T-cell (primary cell): Measurements from ENCODE around the gene NIPAL3. TPM values are rescaled to one million over a fixed set of nuclear protein-coding genes. Genes with fewer than 3 reads are reported as not detected.
"Not testable (repeated sequence)": the region's sequence is repeated elsewhere in the genome, so short reads cannot be mapped to it uniquely, and the experiment has no call there.

ENCODE experiments used
- ATAC-seq, 4 experiments: fragments of 200-7000 bp in 3 of 4; fragments of 150-1000 bp in 1 of 4; cut with Tn5 transposase; replicated peaks in 1 of 4; 1 replicate in 3 of 4; 2 replicates in 1 of 4; pipeline ENCODE4 v1.10.0; 2021; ENCODE audit warnings: moderate library complexity in 3 of 4, mild to moderate bottlenecking in 2 of 4, moderate number of reproducible peaks in 1 of 4
- CTCF ChIA-PET, 2 donors: fragments of 300-600 bp; sonication (Branson Sonifier 250); formaldehyde crosslinking; loops; one replicate each; lab custom pipeline; 2022; ENCODE audit warnings: antibody characterized with exemption in 2 of 2; lab: Charles Lee
- POLR2A ChIA-PET, 2 donors: fragments of 300-600 bp; sonication (Branson Sonifier 250); formaldehyde crosslinking; loops; one replicate each; lab custom pipeline; 2022; ENCODE audit warnings: antibody characterized with exemption in 2 of 2; lab: Charles Lee
- DNase-seq, 35 experiments: peaks; one replicate each; pipeline versions ENCODE4 v3.0.0 to v3.0.0-alpha.2; 2013 to 2023
- H3K27ac ChIP-seq: one replicate; pipeline ENCODE4 v1.5.1; 2013; ENCODE audit warnings: low read length
- H3K27me3 ChIP-seq, 2 experiments: replicated peaks in 1 of 2; 1 replicate in 1 of 2; 2 replicates in 1 of 2; pipeline versions ENCODE4 v1.6.1 to v1.7.0; 2013; ENCODE audit warnings: low read length in 1 of 2, mixed read lengths in 1 of 2; ENCODE audit not compliant: control insufficient read depth in 2 of 2, insufficient read depth in 2 of 2; ENCODE audit errors: extremely low read depth in 1 of 2
- H3K36me3 ChIP-seq, 2 donors: 1 replicate in 1 of 2; 2 replicates in 1 of 2; pipeline versions ENCODE4 v1.6.1 to v1.7.0; 2013; ENCODE audit warnings: low read length in 1 of 2; ENCODE audit not compliant: control insufficient read depth in 2 of 2, insufficient read depth in 1 of 2; ENCODE audit errors: extremely low read depth in 1 of 2
- H3K4me1 ChIP-seq, 2 experiments: 1 replicate in 1 of 2; 2 replicates in 1 of 2; pipeline versions ENCODE4 v1.6.1 to v1.7.0; 2013; ENCODE audit warnings: low read length in 2 of 2, mixed read lengths in 1 of 2; ENCODE audit not compliant: insufficient read depth in 2 of 2, control insufficient read depth in 1 of 2; ENCODE audit errors: extremely low read depth in 1 of 2
- H3K4me3 ChIP-seq, 2 donors: 1 replicate in 1 of 2; 2 replicates in 1 of 2; pipeline versions ENCODE4 v1.5.1 to v1.7.0; 2013; ENCODE audit warnings: mild to moderate bottlenecking in 2 of 2, low read length in 1 of 2, moderate library complexity in 1 of 2; ENCODE audit not compliant: control insufficient read depth in 1 of 2; ENCODE audit errors: extremely low read depth in 1 of 2
- H3K9me3 ChIP-seq: 2 replicates; pipeline ENCODE4 v1.7.0; 2013
- H3K27ac Mint-ChIP-seq, 2 donors: one replicate each; pipeline ENCODE4 v1.8.0; 2020 to 2021; ENCODE audit warnings: mild to moderate bottlenecking in 2 of 2, mixed read lengths in 2 of 2
- H3K27me3 Mint-ChIP-seq, 2 donors: one replicate each; pipeline ENCODE4 v1.8.0; 2021 to 2022; ENCODE audit warnings: mixed read lengths in 2 of 2
- H3K36me3 Mint-ChIP-seq: one replicate; pipeline ENCODE4 v1.8.0; 2021; ENCODE audit warnings: mixed read lengths
- H3K4me1 Mint-ChIP-seq, 3 donors: one replicate each; pipeline ENCODE4 v1.8.0; 2020 to 2022; ENCODE audit warnings: mixed read lengths in 3 of 3, mild to moderate bottlenecking in 1 of 3
- H3K4me3 Mint-ChIP-seq, 3 donors: one replicate each; pipeline ENCODE4 v1.8.0; 2020 to 2022; ENCODE audit warnings: mild to moderate bottlenecking in 3 of 3, mixed read lengths in 3 of 3, moderate library complexity in 3 of 3
- H3K9me3 Mint-ChIP-seq, 3 donors: one replicate each; pipeline ENCODE4 v1.8.0; 2020 to 2022; ENCODE audit warnings: mixed read lengths in 3 of 3
- WGBS: methylation state at CpG from one replicate; pipeline ENCODE4 v1.1.5; 2013; ENCODE audit warnings: missing lambda C conversion rate; ENCODE audit not compliant: insufficient coverage; 5-methylcytosine and 5-hydroxymethylcytosine counted together
- total RNA-seq, 35 experiments: library from RNA in 6 of 35; stranded (reverse) in 6 of 35; fragments of 120-200 nt in 1 of 35; gene quantifications; one replicate each; pipeline versions ENCODE4 v1.2.1 to v1.2.4 and lab custom pipeline; 2013 to 2026

NIPAL3 gene
- total RNA-seq, 5 donors from 2014 or later (not counting 1 experiment from before 2014, with no cell fraction given), result 49.0 to 71.4 (median 59.7) TPM

DNA sequence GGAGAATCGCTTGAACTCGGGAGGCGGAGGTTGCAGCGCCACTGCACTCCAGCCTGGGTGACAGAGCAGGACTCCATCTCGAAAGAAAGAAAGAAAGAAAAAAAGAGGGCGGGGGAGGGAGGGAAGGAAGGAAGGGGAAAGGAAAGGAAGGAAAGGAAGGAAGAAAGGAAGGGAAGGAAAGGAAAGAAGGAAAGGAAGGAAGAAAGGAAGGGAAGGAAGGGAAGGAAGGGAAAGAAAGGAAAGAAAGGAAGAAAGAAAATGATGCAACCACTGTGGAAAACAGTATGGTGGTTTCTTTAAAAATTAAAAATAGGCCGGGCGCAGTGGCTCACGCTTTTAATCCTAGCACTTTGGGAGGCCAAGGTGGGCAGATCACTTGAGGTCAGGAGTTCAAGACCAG, 71.9 kb downstream of the NIPAL3 start:
- H3K4me1 ChIP-seq, result peaks cover 47 to 66% of the 10 kb centered on the region in 2 experiments
- H3K4me3 ChIP-seq, result no peak overlapping the region
- 92% methylated on average over 9 of the region's 9 CpGs for WGBS
- no peak overlapping the region for H3K27ac ChIP-seq
- POLR2A ChIA-PET, result interaction anchor here in 1 of 2 donors (3.2 kb wide), 1 partner anchor 15 kb away, joined by 30 read pairs; the partner anchor contains the start of gene RCAN3
- ATAC-seq, result no peak
- H3K27ac Mint-ChIP-seq, result peak overlapping the region; percentile 90 to 98
- peaks cover 0 to 3% of the 10 kb centered on the region in 2 experiments for H3K27me3 ChIP-seq
- DNase-seq, result no peak
- no peaks in the 10 kb centered on the region for H3K36me3 ChIP-seq
- no peaks in the 10 kb centered on the region for H3K27me3 Mint-ChIP-seq
- H3K9me3 Mint-ChIP-seq, result no peaks in the 10 kb centered on the region
- CTCF ChIA-PET, result interaction anchor here in 1 of 2 donors (0.9 to 2.3 kb wide), 3 partner anchors 14 to 58 kb away, joined by 3 to 10 read pairs (median 5); no protein-coding TSS in a partner anchor
- H3K4me1 Mint-ChIP-seq, result peaks cover 73 to 76% (median 76%) of the 10 kb centered on the region in 3 donors
- H3K9me3 ChIP-seq, result no peaks in the 10 kb centered on the region
- H3K36me3 Mint-ChIP-seq, result peaks cover 4% of the 10 kb centered on the region
- H3K4me3 Mint-ChIP-seq, result peak overlapping the region in 1 of 3 donors; percentile 70

DNA sequence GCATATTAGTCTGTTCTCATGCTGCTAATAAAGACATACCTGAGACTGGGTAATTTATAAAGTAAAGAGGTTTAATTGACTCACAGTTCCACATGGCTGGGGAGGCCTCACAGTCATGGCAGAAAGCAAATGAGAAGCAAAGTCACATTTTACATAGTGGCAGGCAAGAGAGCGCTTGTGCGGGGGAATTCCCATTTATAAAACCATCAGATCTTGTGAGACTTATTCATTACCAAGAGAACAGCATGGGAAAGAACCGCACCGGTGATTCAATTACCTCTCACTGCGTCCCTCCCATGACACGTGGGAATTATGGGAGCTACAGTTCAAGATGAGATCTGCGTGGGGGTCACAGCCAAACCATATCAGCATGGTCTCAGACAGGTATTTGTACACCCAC, 72.6 kb downstream of the NIPAL3 start:
- WGBS, result 24% methylated on average over 4 of the region's 7 CpGs
- not testable (repeated sequence) for H3K36me3 Mint-ChIP-seq, H3K36me3 ChIP-seq, H3K9me3 ChIP-seq, H3K27me3 Mint-ChIP-seq, H3K27me3 ChIP-seq, H3K4me3 ChIP-seq, H3K9me3 Mint-ChIP-seq
- ChIA-PET CTCF (interaction anchor here in 1 of 2 donors (0.7 kb wide), 1 partner anchor 569 kb away, joined by 3 read pairs; no protein-coding TSS in a partner anchor), POLR2A (interaction anchor here in 1 of 2 donors (3.2 kb wide), 1 partner anchor 14 kb away, joined by 30 read pairs; the partner anchor contains the start of gene RCAN3)
- DNase-seq, result peak in 7 of 35 experiments; percentile 23 to 70 (median 31)
- H3K4me3 Mint-ChIP-seq, result peak overlapping the region in 1 of 3 donors; percentile 70
- peak in 1 of 4 experiments; percentile 42 for ATAC-seq
- Histone ChIP-seq H3K27ac (peak overlapping the region; percentile 31), H3K4me1 (peaks cover 40 to 59% of the 10 kb centered on the region in 2 experiments)
- peak overlapping the region; percentile 89 to 98 for H3K27ac Mint-ChIP-seq
- peaks cover 66 to 70% (median 69%) of the 10 kb centered on the region in 3 donors for H3K4me1 Mint-ChIP-seq

DNA sequence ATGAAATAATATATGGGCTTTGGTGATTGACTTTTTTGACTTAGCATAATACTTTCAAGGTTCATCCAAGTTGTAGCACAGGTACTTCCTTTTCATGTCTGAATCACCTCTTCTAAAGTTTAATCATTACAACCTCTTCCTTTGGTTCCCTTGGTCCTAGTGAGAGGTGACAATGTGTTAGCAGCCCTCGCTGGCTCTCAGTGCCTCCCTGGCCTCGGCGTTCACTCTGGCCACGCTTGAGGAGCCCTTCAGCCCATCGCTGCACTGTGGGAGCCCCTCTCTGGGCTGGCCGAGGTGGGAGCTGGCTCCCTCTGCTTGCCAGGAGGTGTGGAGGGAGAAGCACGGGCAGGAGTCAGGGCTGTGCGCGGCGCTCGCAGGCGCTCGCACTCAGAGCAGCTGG, 74.1 kb downstream of the NIPAL3 start:
- Histone ChIP-seq H3K4me1 (peaks cover 30 to 44% of the 10 kb centered on the region in 2 experiments), H3K27ac (no peak overlapping the region), H3K9me3 (no peaks in the 10 kb centered on the region), H3K27me3 (peaks cover 0 to 6% of the 10 kb centered on the region in 2 experiments), H3K4me3 (no peak overlapping the region), H3K36me3 (no peaks in the 10 kb centered on the region)
- H3K36me3 Mint-ChIP-seq, result peaks cover 8% of the 10 kb centered on the region
- no peaks in the 10 kb centered on the region for H3K9me3 Mint-ChIP-seq
- no peak overlapping the region for H3K4me3 Mint-ChIP-seq
- 94% methylated on average over 10 of the region's 13 CpGs for WGBS
- H3K27ac Mint-ChIP-seq, result peak overlapping the region; percentile 89 to 98
- CTCF ChIA-PET, result interaction anchor here in 1 of 2 donors (0.6 kb wide), 1 partner anchor 12 kb away, joined by 5 read pairs; no protein-coding TSS in a partner anchor
- peaks cover 51 to 55% (median 54%) of the 10 kb centered on the region in 3 donors for H3K4me1 Mint-ChIP-seq
- POLR2A ChIA-PET, result interaction anchor here in 1 of 2 donors (0.8 kb wide), 1 partner anchor 15 kb away, joined by 3 read pairs; no protein-coding TSS in a partner anchor
- no peaks in the 10 kb centered on the region for H3K27me3 Mint-ChIP-seq
- ATAC-seq (no peak), DNase-seq (no peak)

DNA sequence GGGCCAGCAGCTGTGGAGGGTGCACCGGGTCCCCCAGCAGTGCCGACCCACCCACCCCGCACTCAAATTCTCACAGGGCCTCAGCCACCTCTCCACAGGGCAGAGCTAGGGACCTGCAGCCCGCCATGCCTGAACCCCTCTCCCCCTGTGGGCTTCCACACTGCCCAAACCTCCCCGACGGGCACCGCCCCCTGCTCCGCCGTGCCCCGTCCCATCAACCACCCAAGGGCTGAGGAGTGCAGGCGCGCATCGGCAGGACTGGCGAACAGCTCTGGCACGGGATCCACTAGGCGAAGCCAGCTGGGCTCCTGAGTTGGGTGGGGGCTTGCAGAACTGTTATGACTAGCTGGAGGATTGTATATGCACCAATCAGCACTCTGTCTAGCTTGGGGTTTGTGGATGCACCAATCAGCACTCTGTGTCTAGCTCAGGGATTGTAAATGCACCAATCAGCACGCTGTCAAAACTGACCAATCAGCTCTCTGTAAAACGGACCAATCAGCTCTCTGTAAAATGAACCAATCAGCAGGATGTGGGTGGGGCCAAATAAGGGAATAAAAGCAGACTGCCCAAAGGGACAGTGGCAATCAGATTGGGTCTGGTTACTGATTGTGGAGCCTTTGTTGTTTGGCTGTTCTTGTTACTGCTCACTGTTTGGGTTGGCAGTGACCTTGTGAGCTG, 74.6 kb downstream of the NIPAL3 start:
- WGBS, result 97% methylated on average over 15 of the region's 18 CpGs
- ChIA-PET CTCF (interaction anchor here (0.6 to 1.1 kb wide), 3 partner anchors 12 to 38 kb away, joined by 3 to 5 read pairs (median 3); no protein-coding TSS in a partner anchor), POLR2A (interaction anchor here in 1 of 2 donors (0.8 to 1.1 kb wide), 3 partner anchors 10 to 35 kb away, joined by 3 to 5 read pairs (median 4); no protein-coding TSS in a partner anchor)
- ATAC-seq (no peak), DNase-seq (no peak)
- H3K4me1 Mint-ChIP-seq, result peaks cover 46 to 54% (median 50%) of the 10 kb centered on the region in 3 donors
- no peak overlapping the region for H3K4me3 Mint-ChIP-seq
- H3K9me3 Mint-ChIP-seq, result no peaks in the 10 kb centered on the region
- H3K36me3 ChIP-seq, result no peaks in the 10 kb centered on the region
- no peak overlapping the region for H3K27ac Mint-ChIP-seq
- H3K4me3 ChIP-seq, result no peak overlapping the region
- H3K27me3 ChIP-seq, result peaks cover 0 to 6% of the 10 kb centered on the region in 2 experiments
- H3K27ac ChIP-seq, result no peak overlapping the region
- H3K9me3 ChIP-seq, result no peaks in the 10 kb centered on the region
- H3K27me3 Mint-ChIP-seq, result no peaks in the 10 kb centered on the region
- peaks cover 8% of the 10 kb centered on the region for H3K36me3 Mint-ChIP-seq
- peaks cover 24 to 38% of the 10 kb centered on the region in 2 experiments for H3K4me1 ChIP-seq

DNA sequence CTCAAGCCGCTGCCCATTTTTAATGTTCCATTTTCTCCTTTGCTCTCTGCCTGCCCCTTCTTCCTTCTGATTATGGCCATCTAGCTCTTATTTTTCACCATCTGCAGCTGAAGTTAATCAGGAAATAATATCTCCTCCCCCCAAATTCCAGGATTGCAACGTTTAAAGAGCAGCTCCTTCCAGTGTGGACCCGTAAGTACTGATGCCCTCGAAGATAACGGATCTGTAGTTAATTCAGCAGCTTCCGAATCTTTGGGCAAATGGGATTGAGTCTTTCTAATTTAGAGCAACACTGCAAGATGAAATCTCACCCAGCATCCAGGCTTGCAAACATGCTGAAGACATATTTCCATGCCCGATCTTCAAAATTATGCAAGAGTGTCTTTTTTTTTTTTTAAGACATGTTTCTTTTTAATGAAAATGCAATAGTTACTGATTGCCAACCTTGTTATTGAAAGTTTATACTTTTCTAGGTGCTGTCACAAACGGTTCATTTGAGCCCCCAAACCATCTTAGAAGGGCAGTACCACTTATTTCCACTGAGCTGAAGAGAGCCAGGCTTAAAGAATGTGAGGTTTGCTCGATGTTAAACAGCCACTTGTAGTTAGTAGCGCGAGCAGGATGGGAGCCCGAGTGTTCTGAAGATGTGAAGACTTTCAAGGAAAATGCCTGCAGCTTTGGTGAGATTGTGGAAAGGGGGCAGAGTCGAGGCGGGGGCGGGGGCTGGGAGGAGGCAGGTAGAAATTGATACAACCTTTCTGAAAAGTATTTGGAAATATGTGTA, 76.2 kb downstream of the NIPAL3 start:
- H3K27ac Mint-ChIP-seq, result peak overlapping the region in 1 of 2 donors; percentile 7
- CTCF ChIA-PET, result interaction anchor here in 1 of 2 donors (0.6 to 1.1 kb wide), 4 partner anchors 15 to 986 kb away, joined by 3 to 5 read pairs (median 4); no protein-coding TSS in a partner anchor

More for the DNA sequence above, 76.2 kb downstream of the NIPAL3 start:
- Mint-ChIP-seq H3K9me3 (no peaks in the 10 kb centered on the region), H3K36me3 (peaks cover 12% of the 10 kb centered on the region), H3K27me3 (no peaks in the 10 kb centered on the region), H3K4me1 (peaks cover 32 to 41% (median 34%) of the 10 kb centered on the region in 3 donors), H3K4me3 (peak overlapping the region in 1 of 3 donors; percentile 13)
- peak in 1 of 4 experiments; percentile 56 for ATAC-seq
- POLR2A ChIA-PET, result interaction anchor here in 1 of 2 donors (0.6 to 1.0 kb wide), 3 partner anchors 8 to 95 kb away, joined by 4 to 5 read pairs (median 5); no protein-coding TSS in a partner anchor
- peaks cover 0 to 10% of the 10 kb centered on the region in 2 experiments for H3K27me3 ChIP-seq
- no peak for DNase-seq
- H3K4me1 ChIP-seq, result peaks cover 16 to 23% of the 10 kb centered on the region in 2 experiments
- no peaks in the 10 kb centered on the region for H3K9me3 ChIP-seq
- H3K36me3 ChIP-seq, result no peaks in the 10 kb centered on the region
- no peak overlapping the region for H3K27ac ChIP-seq
- no peak overlapping the region for H3K4me3 ChIP-seq
- 66% methylated on average over 9 of the region's 15 CpGs for WGBS
